GM12865 (cell line): Measurements from ENCODE around the gene PLEKHB2.
A peak's percentile ranks its signal among the peaks of the same experiment; 100 is the strongest.

ENCODE experiments used
- DNase-seq: peaks from one replicate; pipeline ENCODE4 v3.0.0; 2010; ENCODE audit warnings: low read depth
- H3K4me3 ChIP-seq: 2 replicates; pipeline ENCODE4 v1.5.1; 2011; ENCODE audit warnings: mild to moderate bottlenecking, low read depth, low read length, control low read depth
- CTCF ChIP-seq: IDR thresholded peaks from 2 replicates; pipeline ENCODE4 v1.5.1; 2011; ENCODE audit warnings: low read length, control low read depth, low read depth, inconsistent platforms; ENCODE audit not compliant: insufficient read depth; ENCODE audit errors: missing control alignments

The PLEKHB2 gene

GRCh38 chr2:131127981-131128380 lies 22.8 kb downstream of the PLEKHB2 start:
- DNase-seq, result no peak
- no peak for TF ChIP-seq CTCF
- no peak overlapping the region for H3K4me3 ChIP-seq

DNA sequence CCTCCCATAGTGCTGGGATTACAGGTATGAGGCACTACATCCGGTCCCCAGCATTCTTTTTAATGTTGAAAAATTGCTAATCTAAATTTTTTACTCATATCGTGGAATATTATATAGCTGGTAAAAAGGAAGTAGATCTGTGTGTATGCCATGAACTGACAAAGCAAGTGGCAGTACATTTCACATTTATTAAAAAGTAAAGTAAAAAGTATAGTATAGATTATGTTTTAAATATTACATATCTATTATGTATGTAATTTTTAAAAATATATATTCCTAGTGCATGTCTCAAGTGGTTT lies 25.1 kb downstream of the PLEKHB2 start:
- no peak for TF ChIP-seq CTCF
- DNase-seq, result no peak
- H3K4me3 ChIP-seq, result no peak overlapping the region

DNA sequence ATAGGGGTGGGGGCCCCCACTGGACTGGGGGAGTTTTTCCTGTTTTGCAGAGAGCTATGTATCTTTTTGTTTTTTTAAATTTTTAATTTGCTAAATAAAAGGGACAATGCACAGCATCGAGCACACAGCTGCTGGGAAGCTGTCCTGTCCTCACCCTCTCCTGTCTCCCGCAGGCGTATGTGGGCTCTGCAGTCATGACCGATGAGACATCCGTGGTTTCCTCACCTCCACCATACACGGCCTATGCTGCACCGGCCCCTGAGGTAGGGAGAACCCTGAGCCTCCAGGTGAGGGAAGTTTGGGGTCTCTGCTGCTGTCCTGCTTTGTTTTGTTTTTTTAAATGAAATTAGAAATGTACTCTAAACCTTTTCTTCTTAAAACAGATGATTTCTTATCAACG lies 27.6 kb downstream of the PLEKHB2 start:
- H3K4me3 ChIP-seq, result no peak overlapping the region
- DNase-seq, result no peak
- no peak for TF ChIP-seq CTCF

DNA sequence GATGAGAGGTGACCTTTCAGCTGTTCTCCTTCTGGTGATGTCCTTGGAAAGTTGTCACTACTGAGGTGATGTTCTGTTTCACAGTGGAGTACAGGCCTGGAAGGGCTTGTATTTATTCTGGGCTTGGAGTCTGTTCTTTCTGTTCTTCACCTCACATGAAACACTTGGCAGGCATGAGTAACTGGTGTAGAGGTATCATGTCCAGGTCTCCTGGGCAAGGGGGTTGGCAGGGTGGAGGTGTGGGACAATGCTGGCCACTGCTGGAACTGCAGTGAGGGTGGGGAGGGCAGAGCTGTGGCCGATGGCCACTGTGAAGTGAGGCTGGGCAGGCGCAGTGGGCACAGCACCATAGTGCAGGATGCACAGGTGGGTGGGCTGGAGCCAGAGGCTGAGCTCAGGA lies 35.4 kb downstream of the PLEKHB2 start:
- DNase-seq, result no peak
- no peak for TF ChIP-seq CTCF
- no peak overlapping the region for H3K4me3 ChIP-seq

DNA sequence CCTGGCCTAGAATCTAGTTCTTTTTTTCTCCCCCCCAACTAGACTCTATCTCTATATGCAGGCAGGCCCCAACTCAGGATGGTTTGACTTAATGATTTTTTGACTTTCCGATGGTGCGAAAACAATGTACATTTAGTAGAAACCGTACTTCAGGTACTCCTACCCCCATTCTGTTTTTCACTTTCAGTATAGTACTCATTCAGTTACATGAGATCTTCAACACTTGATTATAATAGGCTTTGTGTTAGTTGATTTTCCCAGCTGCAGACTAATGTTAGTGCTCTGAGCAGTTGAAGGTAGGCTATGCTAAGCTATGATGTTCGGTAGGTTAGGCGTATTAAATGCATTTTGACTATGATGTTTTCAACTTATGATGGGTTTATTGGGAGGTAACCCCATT lies 37.7 kb downstream of the PLEKHB2 start:
- no peak overlapping the region for H3K4me3 ChIP-seq
- no peak for TF ChIP-seq CTCF
- no peak for DNase-seq

DNA sequence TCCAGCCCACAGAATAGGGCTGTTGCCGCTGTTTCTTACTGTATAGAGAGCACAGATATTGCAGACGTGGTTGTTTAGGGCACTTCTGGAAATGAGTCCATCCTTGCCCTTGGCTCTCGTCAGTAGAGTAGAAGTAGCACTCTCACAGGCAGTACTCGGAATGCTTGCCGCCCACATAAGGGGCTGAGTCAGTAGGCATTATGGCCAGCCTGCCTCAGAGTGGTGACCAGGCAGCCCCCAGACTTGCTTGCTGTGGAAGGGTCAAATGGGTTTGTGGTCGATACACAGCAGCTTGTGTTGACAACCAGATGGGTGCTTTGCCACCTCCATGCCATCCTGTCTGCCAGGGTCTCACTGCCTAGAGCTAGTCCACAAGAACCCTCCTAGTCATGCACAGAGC lies 38.7 kb downstream of the PLEKHB2 start:
- no peak overlapping the region for H3K4me3 ChIP-seq
- DNase-seq, result no peak
- no peak for TF ChIP-seq CTCF

GRCh38 chr2:131145040-131145439 lies 39.9 kb downstream of the PLEKHB2 start:
- H3K4me3 ChIP-seq, result no peak overlapping the region

More at GRCh38 chr2:131145040-131145439, 39.9 kb downstream of the PLEKHB2 start:
- peak; percentile 37 for DNase-seq
- no peak for TF ChIP-seq CTCF
